ENCODE results near the gene AUTS2.

Gene AUTS2

GRCh38 chr7:69702357-69702756 is 104.1 kb downstream of the AUTS2 start:
- FAIRE-seq (no peak), DNase-seq (ENCODE audit: extremely low spot score, insufficient read length, low read depth) (no peak)

- no peak for DNase-seq (ENCODE audit: extremely low spot score, insufficient read length, low read depth)
- no peak for FAIRE-seq
These were observed 104.8 kb downstream of the AUTS2 start for GRCh38 chr7:69703099-69703498.

GRCh38 chr7:69706070-69706469 is 107.8 kb downstream of the AUTS2 start:
- FAIRE-seq (no peak), DNase-seq (ENCODE audit: extremely low spot score, insufficient read length, low read depth) (no peak)

GRCh38 chr7:69708857-69709256 is 110.6 kb downstream of the AUTS2 start:
- DNase-seq (ENCODE audit: extremely low spot score, insufficient read length, low read depth) (no peak), FAIRE-seq (no peak)

- DNase-seq (ENCODE audit: extremely low spot score, insufficient read length, low read depth) (no peak), FAIRE-seq (no peak)
These were observed 112.6 kb downstream of the AUTS2 start for GRCh38 chr7:69710768-69711438.

GRCh38 chr7:69714886-69715576 is 116.8 kb downstream of the AUTS2 start:
- FAIRE-seq (peak; percentile 9), DNase-seq (ENCODE audit: extremely low spot score, insufficient read length, low read depth) (no peak)

- FAIRE-seq (no peak), DNase-seq (ENCODE audit: extremely low spot score, insufficient read length, low read depth) (no peak)
These were observed 118.9 kb downstream of the AUTS2 start for GRCh38 chr7:69717221-69717620.

- FAIRE-seq = no peak
- no peak for DNase-seq (ENCODE audit: extremely low spot score, insufficient read length, low read depth)
These were observed 121.4 kb downstream of the AUTS2 start for GRCh38 chr7:69719717-69720116.

- DNase-seq (ENCODE audit: extremely low spot score, insufficient read length, low read depth) (no peak), FAIRE-seq (no peak)
These were observed 124.6 kb downstream of the AUTS2 start for GRCh38 chr7:69722843-69723242.

GRCh38 chr7:69723663-69724062 is 125.4 kb downstream of the AUTS2 start:
- DNase-seq (ENCODE audit: extremely low spot score, insufficient read length, low read depth) = no peak
- no peak for FAIRE-seq

GRCh38 chr7:69728304-69728703 is 130.0 kb downstream of the AUTS2 start:
- FAIRE-seq (no peak), DNase-seq (ENCODE audit: extremely low spot score, insufficient read length, low read depth) (no peak)

GRCh38 chr7:69732203-69732602 is 133.9 kb downstream of the AUTS2 start:
- DNase-seq (ENCODE audit: extremely low spot score, insufficient read length, low read depth) (no peak), FAIRE-seq (no peak)

- DNase-seq (ENCODE audit: extremely low spot score, insufficient read length, low read depth) (no peak), FAIRE-seq (no peak)
These were observed 137.3 kb downstream of the AUTS2 start for GRCh38 chr7:69735582-69735981.

GRCh38 chr7:69736126-69736810 is 138.0 kb downstream of the AUTS2 start:
- no peak for DNase-seq (ENCODE audit: extremely low spot score, insufficient read length, low read depth)
- no peak for FAIRE-seq

GRCh38 chr7:69738396-69738951 is 140.2 kb downstream of the AUTS2 start:
- FAIRE-seq = peak; percentile 84

GRCh38 chr7:69739190-69739589 is 140.9 kb downstream of the AUTS2 start:
- FAIRE-seq (peak; percentile 88), DNase-seq (ENCODE audit: extremely low spot score, insufficient read length, low read depth) (peak; percentile 25)

More at GRCh38 chr7:69738396-69738951, 140.2 kb downstream of the AUTS2 start:
- no peak for DNase-seq (ENCODE audit: extremely low spot score, insufficient read length, low read depth)

- peak; percentile 82 for FAIRE-seq
These were observed 141.7 kb downstream of the AUTS2 start for GRCh38 chr7:69739931-69740431.

GRCh38 chr7:69742237-69742636 is 144.0 kb downstream of the AUTS2 start:
- no peak for DNase-seq (ENCODE audit: extremely low spot score, insufficient read length, low read depth)
- no peak for FAIRE-seq

More at GRCh38 chr7:69739931-69740431, 141.7 kb downstream of the AUTS2 start:
- no peak for DNase-seq (ENCODE audit: extremely low spot score, insufficient read length, low read depth)

GRCh38 chr7:69743436-69743835 is 145.2 kb downstream of the AUTS2 start:
- FAIRE-seq (no peak), DNase-seq (ENCODE audit: extremely low spot score, insufficient read length, low read depth) (no peak)

- no peak for FAIRE-seq
These were observed 145.8 kb downstream of the AUTS2 start for GRCh38 chr7:69744026-69744425.

GRCh38 chr7:69746383-69746782 is 148.1 kb downstream of the AUTS2 start:
- no peak for FAIRE-seq
- no peak for DNase-seq (ENCODE audit: extremely low spot score, insufficient read length, low read depth)

More at GRCh38 chr7:69744026-69744425, 145.8 kb downstream of the AUTS2 start:
- no peak for DNase-seq (ENCODE audit: extremely low spot score, insufficient read length, low read depth)
